Cortex of kidney (tissue), 1 donor: ENCODE results near the gene GPC6.

Source experiments
- DNase-seq: peaks from one replicate; lab custom pipeline; 2025; lab: John Stamatoyannopoulos, UW

Gene GPC6

GRCh38 chr13:93231867-93232266 lies 5.3 kb downstream of the GPC6 start:
- DNase-seq: no peak

GRCh38 chr13:93233997-93234416 lies 7.4 kb downstream of the GPC6 start:
- no peak for DNase-seq

- DNase-seq: no peak
Measured at GRCh38 chr13:93234459-93234858, 7.9 kb downstream of the GPC6 start.

GRCh38 chr13:93235258-93236015 lies 8.8 kb downstream of the GPC6 start:
- no peak for DNase-seq

GRCh38 chr13:93238711-93239110 lies 12.1 kb downstream of the GPC6 start:
- DNase-seq: no peak

GRCh38 chr13:93243375-93244063 lies 16.9 kb downstream of the GPC6 start:
- DNase-seq: no peak

- no peak for DNase-seq
Measured at GRCh38 chr13:93244141-93244917, 17.7 kb downstream of the GPC6 start.

- no peak for DNase-seq
Measured at GRCh38 chr13:93244918-93245280, 18.3 kb downstream of the GPC6 start.

GRCh38 chr13:93246069-93246468 lies 19.5 kb downstream of the GPC6 start:
- DNase-seq: no peak

- DNase-seq: no peak
Measured at GRCh38 chr13:93248627-93249047, 22.0 kb downstream of the GPC6 start.

- DNase-seq: no peak
Measured at GRCh38 chr13:93249364-93250306, 23.0 kb downstream of the GPC6 start.

GRCh38 chr13:93254775-93255174 lies 28.2 kb downstream of the GPC6 start:
- DNase-seq: no peak

GRCh38 chr13:93256998-93257397 lies 30.4 kb downstream of the GPC6 start:
- DNase-seq: no peak

GRCh38 chr13:93259527-93260080 lies 33.0 kb downstream of the GPC6 start:
- DNase-seq: no peak

GRCh38 chr13:93260591-93260990 lies 34.0 kb downstream of the GPC6 start:
- no peak for DNase-seq

GRCh38 chr13:93262729-93263345 lies 36.2 kb downstream of the GPC6 start:
- DNase-seq: no peak

- no peak for DNase-seq
Measured at GRCh38 chr13:93264876-93265275, 38.3 kb downstream of the GPC6 start.

- DNase-seq: no peak
Measured at GRCh38 chr13:93265800-93266199, 39.2 kb downstream of the GPC6 start.

- no peak for DNase-seq
Measured at GRCh38 chr13:93266681-93267080, 40.1 kb downstream of the GPC6 start.

- no peak for DNase-seq
Measured at GRCh38 chr13:93268327-93269028, 41.9 kb downstream of the GPC6 start.
